ENCODE data around the gene C2orf92.
"Not testable (repeated sequence)": the region's sequence is repeated elsewhere in the genome, so short reads cannot be mapped to it uniquely, and the experiment has no call there.

- TF ChIP-seq, protein P1, sequence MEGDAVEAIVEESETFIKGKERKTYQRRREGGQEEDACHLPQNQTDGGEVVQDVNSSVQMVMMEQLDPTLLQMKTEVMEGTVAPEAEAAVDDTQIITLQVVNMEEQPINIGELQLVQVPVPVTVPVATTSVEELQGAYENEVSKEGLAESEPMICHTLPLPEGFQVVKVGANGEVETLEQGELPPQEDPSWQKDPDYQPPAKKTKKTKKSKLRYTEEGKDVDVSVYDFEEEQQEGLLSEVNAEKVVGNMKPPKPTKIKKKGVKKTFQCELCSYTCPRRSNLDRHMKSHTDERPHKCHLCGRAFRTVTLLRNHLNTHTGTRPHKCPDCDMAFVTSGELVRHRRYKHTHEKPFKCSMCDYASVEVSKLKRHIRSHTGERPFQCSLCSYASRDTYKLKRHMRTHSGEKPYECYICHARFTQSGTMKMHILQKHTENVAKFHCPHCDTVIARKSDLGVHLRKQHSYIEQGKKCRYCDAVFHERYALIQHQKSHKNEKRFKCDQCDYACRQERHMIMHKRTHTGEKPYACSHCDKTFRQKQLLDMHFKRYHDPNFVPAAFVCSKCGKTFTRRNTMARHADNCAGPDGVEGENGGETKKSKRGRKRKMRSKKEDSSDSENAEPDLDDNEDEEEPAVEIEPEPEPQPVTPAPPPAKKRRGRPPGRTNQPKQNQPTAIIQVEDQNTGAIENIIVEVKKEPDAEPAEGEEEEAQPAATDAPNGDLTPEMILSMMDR (conservative IDR thresholded peaks at IDR 0.05): not testable (repeated sequence)
- not testable (repeated sequence) for TF ChIP-seq ZFX (IDR thresholded peaks at IDR 0.05)
Observed at GRCh38 chr2:97687235-97687634, 17.7 kb downstream of the C2orf92 start.

Measured in C4-2B (cell line).